Fibroblast of lung (primary cell): ENCODE data around the gene RBM33. TPM values are rescaled to one million over a fixed set of nuclear protein-coding genes. Genes with fewer than 3 reads are reported as not detected.
A peak's percentile ranks its signal among the peaks of the same experiment; 100 is the strongest.

Experiments
- DNase-seq, 2 donors: peaks; one replicate each; pipeline versions ENCODE4 v3.0.0 to v3.0.0-alpha.2; 2010; ENCODE audit warnings: low read depth in 2 of 2
- H2AFZ ChIP-seq: 2 replicates; pipeline ENCODE4 v1.5.1; 2012; ENCODE audit warnings: low read length, control low read depth, inconsistent platforms
- H3K27ac ChIP-seq: 2 replicates; pipeline ENCODE4 v1.5.1; 2011; ENCODE audit warnings: low read length, control low read depth; ENCODE audit not compliant: insufficient read depth
- H3K27me3 ChIP-seq: 2 replicates; pipeline ENCODE4 v1.5.1; 2011; ENCODE audit warnings: mild to moderate bottlenecking, low read length; ENCODE audit not compliant: control insufficient read depth, insufficient read depth
- H3K36me3 ChIP-seq: 2 replicates; pipeline ENCODE4 v1.5.1; 2011; ENCODE audit warnings: low read length; ENCODE audit not compliant: control insufficient read depth, insufficient read depth
- H3K4me1 ChIP-seq: 2 replicates; pipeline ENCODE4 v1.5.1; 2011; ENCODE audit warnings: low read length; ENCODE audit not compliant: control insufficient read depth, insufficient read depth; ENCODE audit errors: extremely low read depth
- H3K4me2 ChIP-seq: 2 replicates; pipeline ENCODE4 v1.5.1; 2011; ENCODE audit warnings: low read length, control low read depth; ENCODE audit not compliant: insufficient read depth; ENCODE audit errors: extremely low read depth
- H3K4me3 ChIP-seq, 4 experiments: fragments of 200-600 bp in 1 of 4; sonication (generic) in 1 of 4; replicated peaks in 1 of 4; 2 replicates each; pipeline ENCODE4 v1.5.1; 2011 to 2016; ENCODE audit warnings: low read length in 4 of 4, low read depth in 3 of 4, mild to moderate bottlenecking in 3 of 4, control low read depth in 2 of 4, inconsistent platforms in 1 of 4, mixed read lengths in 1 of 4; ENCODE audit not compliant: insufficient read depth in 1 of 4; ENCODE audit errors: control extremely low read depth in 1 of 4
- H3K79me2 ChIP-seq: 2 replicates; pipeline ENCODE4 v1.5.1; 2012; ENCODE audit warnings: mild to moderate bottlenecking, low read length, inconsistent platforms; ENCODE audit not compliant: control insufficient read depth, insufficient read depth
- H3K9ac ChIP-seq: 2 replicates; pipeline ENCODE4 v1.5.1; 2011; ENCODE audit warnings: mild to moderate bottlenecking, low read length, control low read depth; ENCODE audit not compliant: insufficient read depth
- H3K9me3 ChIP-seq: 2 replicates; pipeline ENCODE4 v1.5.1; 2012; ENCODE audit warnings: low read depth, low read length; ENCODE audit not compliant: control insufficient read depth, insufficient read depth
- H4K20me1 ChIP-seq: 2 replicates; pipeline ENCODE4 v1.5.1; 2011; ENCODE audit warnings: low read length; ENCODE audit not compliant: control insufficient read depth, insufficient read depth; ENCODE audit errors: extremely low read depth
- EZH2 ChIP-seq: IDR thresholded peaks from 2 replicates; pipeline ENCODE4 v1.5.1; 2012; ENCODE audit warnings: low read length, control low read depth, mild to moderate bottlenecking; ENCODE audit errors: missing control alignments
- polyA plus RNA-seq, 2 donors: library from polyadenylated mRNA; depleted of rRNA in 1 of 2; stranded (reverse) in 1 of 2; unstranded in 1 of 2; fragments of >200 nt; gene quantifications; 2 replicates each; pipeline ENCODE4 v1.2.1, GENCODE V29; 2011 to 2012; ENCODE audit warnings: missing spikeins in 1 of 2
- total RNA-seq: library from RNA; depleted of rRNA; stranded (reverse); fragments of >200 nt; gene quantifications from 2 replicates; pipeline ENCODE4 v1.2.1, GENCODE V29; 2014
- TF ChIP-seq, protein P1 (sequence below), 2 donors: IDR thresholded peaks in 1 of 2; conservative IDR thresholded peaks in 1 of 2; 1 replicate in 1 of 2; 2 replicates in 1 of 2; pipeline ENCODE4 v1.5.1; 2011 to 2012; ENCODE audit warnings: low read length in 2 of 2, control low read depth in 1 of 2, inconsistent platforms in 1 of 2, low read depth in 1 of 2, mild to moderate bottlenecking in 1 of 2

The RBM33 gene
- total and polyA plus RNA-seq, 2 donors (not counting 1 experiment from before 2014, with no cell fraction given), result 6.9 to 33.2 TPM

DNA sequence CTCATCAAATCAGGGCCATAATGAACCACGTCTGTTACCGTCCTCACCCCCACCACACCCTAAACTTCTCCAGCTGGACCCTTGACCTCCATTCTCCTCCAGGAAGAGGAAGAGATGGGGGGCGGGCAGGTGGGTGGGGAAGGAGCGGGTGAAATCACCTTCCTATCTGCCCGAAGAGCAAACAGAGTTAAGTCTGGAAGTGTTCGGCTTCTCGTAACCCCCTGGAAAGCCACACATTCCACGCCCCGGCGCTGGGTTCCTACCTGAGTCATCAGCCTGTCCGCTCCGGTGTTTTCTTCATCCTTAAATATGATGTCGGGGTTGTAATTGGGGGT is 167.1 kb downstream of the RBM33 start:
- H3K4me1 ChIP-seq, result no peaks in the 10 kb centered on the region
- peak overlapping the region in 1 of 4 experiments; percentile 44 for H3K4me3 ChIP-seq
- TF ChIP-seq EZH2, result no peak
- TF ChIP-seq, protein P1, sequence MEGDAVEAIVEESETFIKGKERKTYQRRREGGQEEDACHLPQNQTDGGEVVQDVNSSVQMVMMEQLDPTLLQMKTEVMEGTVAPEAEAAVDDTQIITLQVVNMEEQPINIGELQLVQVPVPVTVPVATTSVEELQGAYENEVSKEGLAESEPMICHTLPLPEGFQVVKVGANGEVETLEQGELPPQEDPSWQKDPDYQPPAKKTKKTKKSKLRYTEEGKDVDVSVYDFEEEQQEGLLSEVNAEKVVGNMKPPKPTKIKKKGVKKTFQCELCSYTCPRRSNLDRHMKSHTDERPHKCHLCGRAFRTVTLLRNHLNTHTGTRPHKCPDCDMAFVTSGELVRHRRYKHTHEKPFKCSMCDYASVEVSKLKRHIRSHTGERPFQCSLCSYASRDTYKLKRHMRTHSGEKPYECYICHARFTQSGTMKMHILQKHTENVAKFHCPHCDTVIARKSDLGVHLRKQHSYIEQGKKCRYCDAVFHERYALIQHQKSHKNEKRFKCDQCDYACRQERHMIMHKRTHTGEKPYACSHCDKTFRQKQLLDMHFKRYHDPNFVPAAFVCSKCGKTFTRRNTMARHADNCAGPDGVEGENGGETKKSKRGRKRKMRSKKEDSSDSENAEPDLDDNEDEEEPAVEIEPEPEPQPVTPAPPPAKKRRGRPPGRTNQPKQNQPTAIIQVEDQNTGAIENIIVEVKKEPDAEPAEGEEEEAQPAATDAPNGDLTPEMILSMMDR (conservative IDR thresholded peaks at IDR 0.05 in 1 of 2, IDR thresholded peaks at IDR 0.05 in 1 of 2; ENCODE audit: low read depth in 1 of 2, low read length in 2 of 2), result no peak
- no peak overlapping the region for H3K9ac ChIP-seq
- no peaks in the 10 kb centered on the region for H3K79me2 ChIP-seq
- DNase-seq, result no peak
- H3K36me3 ChIP-seq, result no peaks in the 10 kb centered on the region
- no peak overlapping the region for H3K27ac ChIP-seq
- no peaks in the 10 kb centered on the region for H4K20me1 ChIP-seq
- peaks cover 58% of the 10 kb centered on the region for H3K27me3 ChIP-seq
- no peak overlapping the region for H3K4me2 ChIP-seq
- no peaks in the 10 kb centered on the region for H3K9me3 ChIP-seq
- H2AFZ ChIP-seq, result no peak overlapping the region

DNA sequence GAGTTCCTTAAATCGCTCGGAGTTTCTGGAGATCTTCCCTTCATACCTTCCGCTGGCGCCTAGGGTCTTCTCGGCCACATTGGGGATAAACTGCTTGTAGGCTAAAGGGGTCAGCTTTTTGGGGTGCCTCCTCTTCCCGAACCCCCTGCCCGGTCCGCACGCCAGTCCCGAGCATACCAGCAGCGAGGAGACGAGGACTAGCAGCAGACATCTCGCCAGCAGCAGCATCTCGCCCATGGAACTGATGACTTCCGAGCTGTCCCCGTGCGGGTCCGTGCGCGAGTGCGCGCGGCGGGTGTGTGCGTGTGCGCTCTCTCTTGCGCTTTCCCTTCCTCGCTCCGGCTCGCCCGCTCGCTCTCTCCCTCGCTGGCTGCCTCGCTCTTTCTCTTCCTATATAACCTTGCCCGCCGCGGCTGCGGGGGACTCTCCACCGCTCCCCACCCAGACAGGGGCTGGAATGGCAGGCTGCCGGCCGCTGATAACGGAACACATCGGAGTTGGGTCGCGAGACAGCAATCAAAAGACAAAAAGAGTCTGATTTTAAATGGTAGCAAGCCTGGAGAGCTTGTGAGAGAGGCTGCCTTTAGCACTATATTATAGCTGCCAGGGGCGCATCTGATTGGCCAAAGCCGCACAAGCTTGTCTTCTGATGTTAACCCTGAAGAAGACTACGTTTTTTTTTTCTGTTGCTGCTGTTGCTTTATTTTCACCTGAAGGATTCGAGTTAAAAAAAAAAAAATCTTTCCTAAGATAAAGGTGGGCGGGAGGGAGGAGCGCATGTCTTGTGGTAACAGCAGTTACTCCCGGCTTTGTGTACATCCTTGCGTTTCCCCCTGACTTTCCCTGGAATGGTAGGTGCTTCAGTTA is 167.7 kb downstream of the RBM33 start, which contains the start of gene SHH:
Gene SHH (minus strand): TSS at position 569 of the 867 bp plus-strand sequence. CDS start 341 bp downstream, at position 228.
- Histone ChIP-seq H3K4me2 (peak within 1 kb of the TSS; percentile 57), H3K79me2 (no peaks in the 10 kb centered on the region), H3K4me1 (no peaks in the 10 kb centered on the region), H2AFZ (no peak within 1 kb of the TSS), H3K27me3 (peaks cover 58% of the 10 kb centered on the region), H3K4me3 (peak within 1 kb of the TSS in 2 of 4 experiments; percentile 35 to 44), H3K9ac (no peak within 1 kb of the TSS), H3K27ac (no peak within 1 kb of the TSS), H3K9me3 (no peaks in the 10 kb centered on the region), H4K20me1 (no peaks in the 10 kb centered on the region), H3K36me3 (no peaks in the 10 kb centered on the region)
- DNase-seq, result peak; percentile 25 to 51
- peak; percentile 97 for TF ChIP-seq EZH2
- TF ChIP-seq, protein P1 (conservative IDR thresholded peaks at IDR 0.05 in 1 of 2, IDR thresholded peaks at IDR 0.05 in 1 of 2; ENCODE audit: low read depth in 1 of 2, low read length in 2 of 2), result no peak

DNA sequence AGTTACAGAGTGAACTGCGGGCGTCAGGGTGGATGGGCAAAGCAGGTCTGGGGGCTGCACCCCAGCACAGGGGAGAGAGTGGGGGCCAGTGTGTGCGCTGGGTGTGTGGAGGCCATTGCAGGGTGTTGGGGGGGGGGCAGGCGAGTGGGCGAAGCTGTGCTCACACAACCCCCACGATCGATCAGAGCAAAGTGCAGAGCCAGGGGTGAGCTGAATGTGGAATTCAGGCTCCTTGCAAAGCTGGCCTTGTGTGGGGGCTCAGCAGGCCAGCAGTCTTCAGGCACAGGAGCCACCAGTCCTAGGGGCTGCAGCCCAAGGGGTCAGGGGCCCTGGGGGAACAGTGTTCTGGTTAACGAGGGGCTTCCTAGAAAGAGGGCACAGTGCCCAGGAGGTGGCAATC is 168.7 kb downstream of the RBM33 start:
- Histone ChIP-seq H3K4me1 (no peaks in the 10 kb centered on the region), H3K27me3 (peaks cover 53% of the 10 kb centered on the region), H3K4me2 (no peak overlapping the region), H3K27ac (no peak overlapping the region), H2AFZ (no peak overlapping the region), H3K9me3 (no peaks in the 10 kb centered on the region), H4K20me1 (no peaks in the 10 kb centered on the region), H3K79me2 (no peaks in the 10 kb centered on the region), H3K4me3 (no peak overlapping the region), H3K36me3 (no peaks in the 10 kb centered on the region), H3K9ac (no peak overlapping the region)
- TF ChIP-seq, protein P1 (conservative IDR thresholded peaks at IDR 0.05 in 1 of 2, IDR thresholded peaks at IDR 0.05 in 1 of 2; ENCODE audit: low read depth in 1 of 2, low read length in 2 of 2), result no peak
- no peak for TF ChIP-seq EZH2
- DNase-seq, result no peak
